LHCN-M2 (cell line): Measurements from ENCODE around the gene RNH1. TPM values are rescaled to one million over a fixed set of nuclear protein-coding genes. Genes with fewer than 3 reads are reported as not detected.

Source experiments
- DNase-seq: peaks from one replicate; pipeline ENCODE4 v3.0.0-alpha.2; 2012; ENCODE audit warnings: low read depth
- total RNA-seq: library from RNA; depleted of rRNA; stranded (reverse); fragments of >200 nt; gene quantifications from 2 replicates; pipeline ENCODE4 v1.2.3, GENCODE V29; 2014

Gene RNH1
- total RNA-seq, 1 experiment from 2014 or later = 287 TPM

GRCh38 chr11:537622-538430, 30.8 kb upstream of the RNH1 start:
- DNase-seq = no peak

GRCh38 chr11:536841-537621, 30.0 kb upstream of the RNH1 start, which contains the start of gene LRRC56:
Gene LRRC56, plus strand, starts transcription at chr11:537527. Its CDS starts 3,158 bp downstream, at chr11:540685.
- no peak for DNase-seq

GRCh38 chr11:535519-536454, 28.7 kb upstream of the RNH1 start, which contains the start of gene HRAS:
Gene HRAS, minus strand, starts transcription at chr11:535576.
- peak; percentile 87 for DNase-seq

- no peak for DNase-seq
Observed at GRCh38 chr11:535210-535518, 28.1 kb upstream of the RNH1 start.

GRCh38 chr11:534396-535209, 27.6 kb upstream of the RNH1 start:
- no peak for DNase-seq

GRCh38 chr11:533586-534395, 26.7 kb upstream of the RNH1 start:
- no peak for DNase-seq

- DNase-seq = no peak
Observed at GRCh38 chr11:532986-533585, 26.0 kb upstream of the RNH1 start.

- no peak for DNase-seq
Observed at GRCh38 chr11:532527-532985, 25.5 kb upstream of the RNH1 start.

- DNase-seq = no peak
Observed at GRCh38 chr11:531919-532526, 25.0 kb upstream of the RNH1 start.

GRCh38 chr11:530960-531831, 24.2 kb upstream of the RNH1 start:
- DNase-seq = no peak

GRCh38 chr11:529728-530411, 22.8 kb upstream of the RNH1 start:
- no peak for DNase-seq

- no peak for DNase-seq
Observed at GRCh38 chr11:528815-529727, 22.0 kb upstream of the RNH1 start.

GRCh38 chr11:528166-528814, 21.2 kb upstream of the RNH1 start:
- no peak for DNase-seq

GRCh38 chr11:526192-526591, 19.1 kb upstream of the RNH1 start:
- no peak for DNase-seq

- no peak for DNase-seq
Observed at GRCh38 chr11:521177-521688, 14.2 kb upstream of the RNH1 start.
